DOHH2 (cell line): ENCODE measurements around the gene HID1.

Experiments used
- H3F3A ChIP-seq: fragments of 200-600 bp; sonication (generic), shearing (Covaris generic); 2 replicates; pipeline ENCODE4 v1.6.0; 2016; ENCODE audit warnings: antibody characterized with exemption, mild to moderate bottlenecking; ENCODE audit not compliant: control insufficient read depth, insufficient read depth
- H3K27ac ChIP-seq: fragments of 200-600 bp; sonication (generic); 2 replicates; pipeline ENCODE4 v1.5.1; 2014; ENCODE audit warnings: low read depth, mild to moderate bottlenecking, low read length, moderate library complexity
- H3K27me3 ChIP-seq: fragments of 200-600 bp; sonication (generic); 2 replicates; pipeline ENCODE4 v1.6.1; 2014; ENCODE audit warnings: mild to moderate bottlenecking, low read length, mixed read lengths; ENCODE audit not compliant: control insufficient read depth
- H3K36me3 ChIP-seq: fragments of 200-600 bp; sonication (generic); 2 replicates; pipeline ENCODE4 v1.6.1; 2014; ENCODE audit warnings: mild to moderate bottlenecking, low read length, moderate library complexity, mixed read lengths; ENCODE audit not compliant: control insufficient read depth
- H3K4me1 ChIP-seq: fragments of 200-600 bp; sonication (generic); 2 replicates; pipeline ENCODE4 v1.6.1; 2014; ENCODE audit warnings: mild to moderate bottlenecking, low read length, mixed read lengths; ENCODE audit not compliant: control insufficient read depth
- H3K4me2 ChIP-seq: fragments of 200-600 bp; sonication (generic); 2 replicates; pipeline ENCODE4 v1.6.0; 2014; ENCODE audit warnings: mild to moderate bottlenecking, low read length, moderate library complexity
- H3K4me3 ChIP-seq: fragments of 200-600 bp; sonication (generic); 2 replicates; pipeline ENCODE4 v1.5.1; 2014; ENCODE audit warnings: mild to moderate bottlenecking, low read length, mixed read lengths
- H3K79me2 ChIP-seq: fragments of 200-600 bp; sonication (generic); 2 replicates; pipeline ENCODE4 v1.6.1; 2014; ENCODE audit warnings: mild to moderate bottlenecking, low read length, mixed read lengths; ENCODE audit not compliant: control insufficient read depth
- H3K9me2 ChIP-seq: fragments of 200-600 bp; sonication (generic); replicated peaks from 2 replicates; pipeline ENCODE4 v1.6.1; 2014; ENCODE audit warnings: mild to moderate bottlenecking, low read length, mixed read lengths; ENCODE audit not compliant: control insufficient read depth
- H3K9me3 ChIP-seq: fragments of 200-600 bp; sonication (generic); 2 replicates; pipeline ENCODE4 v1.6.1; 2014; ENCODE audit warnings: antibody characterized with exemption, low read length, mixed read lengths; ENCODE audit not compliant: control insufficient read depth, insufficient read depth
- H4K20me1 ChIP-seq: fragments of 200-600 bp; sonication (generic); 2 replicates; pipeline ENCODE4 v1.6.0; 2014; ENCODE audit warnings: low read depth, mild to moderate bottlenecking, antibody characterized with exemption, low read length, moderate library complexity; ENCODE audit not compliant: control insufficient read depth, insufficient read depth
- EZH2phosphoT487 ChIP-seq: fragments of 200-600 bp; sonication (generic); IDR thresholded peaks from 2 replicates; pipeline ENCODE4 v1.6.1; 2017; ENCODE audit warnings: borderline replicate concordance, mild to moderate bottlenecking, antibody characterized with exemption, low read length, moderate library complexity, mixed read lengths
- TF ChIP-seq, protein P1 (sequence below): fragments of 200-600 bp; sonication (generic); IDR thresholded peaks from one replicate; pipeline ENCODE4 v1.5.1; 2014; ENCODE audit warnings: antibody characterized with exemption, mild to moderate bottlenecking, low read depth, low read length; ENCODE audit not compliant: poor library complexity, severe bottlenecking

Gene HID1

DNA sequence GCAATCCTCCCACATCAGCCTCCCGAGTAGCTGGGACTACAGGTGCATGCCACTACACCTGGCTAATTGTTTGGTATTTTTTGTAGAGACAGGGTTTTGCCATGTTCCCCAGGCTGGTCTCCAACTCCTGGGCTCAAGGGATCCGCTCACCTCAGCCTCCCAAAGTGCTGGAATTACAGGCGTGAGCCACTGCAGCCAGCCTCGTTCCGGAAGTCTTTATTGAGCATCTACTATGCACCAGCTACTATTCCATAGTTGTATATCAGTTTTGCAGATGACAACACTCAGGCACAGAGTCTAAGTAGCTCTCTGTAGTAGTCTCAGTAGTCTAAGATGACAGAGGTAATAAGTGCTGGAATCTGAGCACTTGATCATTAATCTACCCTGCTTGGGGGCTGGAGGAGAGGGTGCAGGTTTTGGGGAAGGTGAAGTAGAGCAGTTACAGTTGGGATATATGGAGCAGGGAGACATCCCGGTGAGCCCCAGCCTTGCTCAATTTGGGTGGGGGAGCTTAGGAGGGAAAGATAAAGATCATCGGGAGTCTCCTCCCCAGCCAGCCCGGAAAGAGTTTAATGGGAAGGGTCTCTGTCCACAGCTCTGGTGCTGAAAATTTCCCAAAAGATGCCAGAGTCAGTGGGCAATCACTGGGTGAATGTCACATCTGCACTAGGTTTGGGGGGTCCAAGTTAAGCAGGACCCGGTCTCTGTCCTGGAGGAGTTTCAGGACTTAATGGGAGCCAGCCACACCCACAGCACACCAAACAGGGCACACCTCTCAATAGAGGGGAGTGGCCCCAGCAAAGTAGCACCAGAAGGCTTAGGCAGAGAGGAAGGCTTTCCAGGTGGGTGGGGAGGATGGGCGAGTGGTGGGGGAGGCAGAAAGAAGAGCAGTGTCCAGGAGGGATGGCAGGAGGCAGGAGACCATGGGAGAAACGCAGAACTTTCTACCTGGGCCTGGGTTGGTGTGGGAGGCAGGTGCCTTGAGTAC lies 35.2 kb downstream of the HID1 start:
- H3K27me3 ChIP-seq, result peaks cover 33% of the 10 kb centered on the region
- H3K9me3 ChIP-seq, result no peaks in the 10 kb centered on the region
- H3K4me1 ChIP-seq, result no peaks in the 10 kb centered on the region

DNA sequence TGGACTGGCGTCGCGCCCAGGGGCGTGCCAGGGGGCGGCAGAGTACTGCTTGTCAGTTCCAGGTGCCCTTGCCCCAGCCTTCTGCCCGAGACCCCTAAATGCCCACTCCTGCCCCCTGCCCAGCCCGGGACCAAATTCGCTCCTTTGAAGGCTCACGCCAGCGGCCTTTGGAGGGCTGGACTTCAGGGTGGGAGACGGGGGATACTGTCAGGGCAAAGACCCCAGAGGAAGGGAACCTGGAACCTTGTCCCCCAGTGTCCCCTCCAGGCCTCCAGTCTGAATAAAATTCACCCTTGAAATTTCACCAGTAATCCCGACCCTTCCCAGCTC lies 36.1 kb downstream of the HID1 start:
- no peak overlapping the region for H3K4me3 ChIP-seq
- H3K9me3 ChIP-seq, result no peaks in the 10 kb centered on the region
- H3K27ac ChIP-seq, result no peak overlapping the region
- H4K20me1 ChIP-seq, result no peaks in the 10 kb centered on the region; the same call in 1 of the 2 replicates
- H3K79me2 ChIP-seq, result no peaks in the 10 kb centered on the region
- TF ChIP-seq, protein P1, sequence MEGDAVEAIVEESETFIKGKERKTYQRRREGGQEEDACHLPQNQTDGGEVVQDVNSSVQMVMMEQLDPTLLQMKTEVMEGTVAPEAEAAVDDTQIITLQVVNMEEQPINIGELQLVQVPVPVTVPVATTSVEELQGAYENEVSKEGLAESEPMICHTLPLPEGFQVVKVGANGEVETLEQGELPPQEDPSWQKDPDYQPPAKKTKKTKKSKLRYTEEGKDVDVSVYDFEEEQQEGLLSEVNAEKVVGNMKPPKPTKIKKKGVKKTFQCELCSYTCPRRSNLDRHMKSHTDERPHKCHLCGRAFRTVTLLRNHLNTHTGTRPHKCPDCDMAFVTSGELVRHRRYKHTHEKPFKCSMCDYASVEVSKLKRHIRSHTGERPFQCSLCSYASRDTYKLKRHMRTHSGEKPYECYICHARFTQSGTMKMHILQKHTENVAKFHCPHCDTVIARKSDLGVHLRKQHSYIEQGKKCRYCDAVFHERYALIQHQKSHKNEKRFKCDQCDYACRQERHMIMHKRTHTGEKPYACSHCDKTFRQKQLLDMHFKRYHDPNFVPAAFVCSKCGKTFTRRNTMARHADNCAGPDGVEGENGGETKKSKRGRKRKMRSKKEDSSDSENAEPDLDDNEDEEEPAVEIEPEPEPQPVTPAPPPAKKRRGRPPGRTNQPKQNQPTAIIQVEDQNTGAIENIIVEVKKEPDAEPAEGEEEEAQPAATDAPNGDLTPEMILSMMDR, result no peak
- no peak for TF ChIP-seq EZH2phosphoT487
- no peaks in the 10 kb centered on the region for H3K36me3 ChIP-seq
- H3F3A ChIP-seq, result no peaks in the 10 kb centered on the region
- H3K4me1 ChIP-seq, result no peaks in the 10 kb centered on the region
- H3K27me3 ChIP-seq, result peaks cover 33% of the 10 kb centered on the region
- H3K9me2 ChIP-seq, result no peaks in the 10 kb centered on the region
- no peak overlapping the region for H3K4me2 ChIP-seq

More for the DNA sequence above, 35.2 kb downstream of the HID1 start:
- H4K20me1 ChIP-seq, result no peaks in the 10 kb centered on the region; the same call in 1 of the 2 replicates
- H3K36me3 ChIP-seq, result no peaks in the 10 kb centered on the region
- no peak overlapping the region for H3K4me3 ChIP-seq
- TF ChIP-seq EZH2phosphoT487, result no peak
- TF ChIP-seq, protein P1, result no peak
- H3F3A ChIP-seq, result no peaks in the 10 kb centered on the region
- no peaks in the 10 kb centered on the region for H3K9me2 ChIP-seq
- no peak overlapping the region for H3K27ac ChIP-seq
- H3K4me2 ChIP-seq, result no peak overlapping the region
- H3K79me2 ChIP-seq, result no peaks in the 10 kb centered on the region

DNA sequence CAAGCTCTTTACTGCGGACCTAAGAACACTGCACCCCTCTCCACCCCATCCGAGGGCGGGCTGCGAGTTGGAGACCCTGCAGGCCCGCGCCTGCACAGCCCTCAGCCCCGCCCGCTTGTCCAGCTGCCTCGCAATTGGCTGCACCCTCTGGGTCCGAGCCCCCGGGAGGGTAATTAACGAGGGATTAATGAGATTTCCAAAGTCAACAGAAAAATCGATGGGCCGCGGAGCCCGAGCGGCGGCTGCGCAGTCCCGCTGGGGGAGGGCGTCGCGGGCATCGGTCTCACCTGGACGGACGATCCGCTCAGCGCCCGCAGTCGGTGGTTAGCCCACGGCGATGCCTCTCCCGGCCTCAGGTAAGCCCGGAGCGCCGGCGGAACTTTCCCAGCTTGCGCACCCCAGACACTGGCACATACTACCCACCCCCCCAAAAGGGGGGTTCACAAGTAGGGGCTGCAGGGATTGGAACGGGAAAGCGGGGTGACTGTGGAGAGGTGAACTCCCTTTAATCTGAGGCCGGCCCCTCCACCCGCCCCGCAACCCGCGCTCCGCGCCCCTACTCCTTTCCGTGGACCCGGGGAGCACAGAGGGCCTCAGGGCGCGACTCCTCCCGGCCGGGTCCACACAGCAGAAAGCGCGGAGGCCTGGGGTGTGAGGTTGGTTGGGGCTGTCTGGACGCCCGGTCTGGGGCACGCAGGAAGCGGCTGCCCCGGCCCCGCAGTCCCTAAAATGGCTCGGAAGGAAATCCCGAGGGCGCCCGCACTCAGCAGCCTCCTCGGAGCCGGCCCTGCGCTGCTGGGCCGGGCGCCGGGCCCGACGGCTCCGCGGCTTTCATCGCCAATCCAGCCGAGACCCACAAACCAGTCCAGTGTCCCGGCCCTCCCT lies 36.7 kb downstream of the HID1 start, which contains the start of gene OTOP3:
TSS of gene OTOP3 (plus strand) at position 314 of the 885 bp plus-strand sequence. CDS start at position 338, 24 bp downstream.
- Histone ChIP-seq H3K4me2 (no peak within 1 kb of the TSS), H4K20me1 (no peaks in the 10 kb centered on the region; the same call in 1 of the 2 replicates), H3K9me2 (no peaks in the 10 kb centered on the region), H3K36me3 (no peaks in the 10 kb centered on the region), H3K4me3 (no peak within 1 kb of the TSS), H3K79me2 (no peaks in the 10 kb centered on the region), H3K4me1 (no peaks in the 10 kb centered on the region), H3K9me3 (no peaks in the 10 kb centered on the region), H3K27ac (no peak within 1 kb of the TSS), H3F3A (no peaks in the 10 kb centered on the region), H3K27me3 (peaks cover 33% of the 10 kb centered on the region)
- TF ChIP-seq EZH2phosphoT487, result peak; percentile 17; the same call in 1 of the 2 replicates
- TF ChIP-seq, protein P1, result no peak
